SK-N-MC (cell line): ENCODE results near the gene CCDC102A.
"Not testable (repeated sequence)": the region's sequence is repeated elsewhere in the genome, so short reads cannot be mapped to it uniquely, and the experiment has no call there.

Experiments used
- DNase-seq: peaks from one replicate; pipeline ENCODE4 v3.0.0-alpha.2; 2011; ENCODE audit warnings: low read depth, low spot score
- H3K27ac ChIP-seq: fragments of 200-600 bp; sonication (generic); 2 replicates; pipeline ENCODE4 v1.5.1; 2016; ENCODE audit warnings: mixed run types
- H3K36me3 ChIP-seq: fragments of 200-600 bp; sonication (generic); 2 replicates; pipeline ENCODE4 v1.6.1; 2017; ENCODE audit warnings: antibody characterized with exemption, low read length, mixed read lengths; ENCODE audit not compliant: insufficient read depth
- H3K4me3 ChIP-seq: fragments of 200-600 bp; sonication (generic); 2 replicates; pipeline ENCODE4 v1.5.1; 2016
- H3K9ac ChIP-seq: fragments of 200-600 bp; sonication (generic); 2 replicates; pipeline ENCODE4 v1.8.0; 2017; ENCODE audit warnings: mixed run types, mixed read lengths; ENCODE audit not compliant: insufficient read length
- H3K9me3 ChIP-seq: fragments of 200-600 bp; sonication (generic); 2 replicates; pipeline ENCODE4 v1.6.1; 2017; ENCODE audit warnings: low read depth, mild to moderate bottlenecking, antibody characterized with exemption, low read length, moderate library complexity, mixed read lengths
- EZH2 ChIP-seq: fragments of 200-600 bp; sonication (generic); IDR thresholded peaks from one replicate; pipeline ENCODE4 v1.6.1; 2017; ENCODE audit warnings: antibody characterized with exemption
- FOXP2 ChIP-seq: optimal IDR thresholded peaks from 2 replicates; pipeline ENCODE3; 2011; ENCODE audit warnings: mild to moderate bottlenecking, moderate library complexity; ENCODE audit not compliant: insufficient read depth; ENCODE audit errors: extremely low read length, control extremely low read depth
- POLR2AphosphoS5 ChIP-seq: IDR thresholded peaks from 2 replicates; pipeline ENCODE4 v1.6.1; 2012; ENCODE audit warnings: mild to moderate bottlenecking, low read depth, low read length, borderline replicate concordance

The CCDC102A gene

DNA sequence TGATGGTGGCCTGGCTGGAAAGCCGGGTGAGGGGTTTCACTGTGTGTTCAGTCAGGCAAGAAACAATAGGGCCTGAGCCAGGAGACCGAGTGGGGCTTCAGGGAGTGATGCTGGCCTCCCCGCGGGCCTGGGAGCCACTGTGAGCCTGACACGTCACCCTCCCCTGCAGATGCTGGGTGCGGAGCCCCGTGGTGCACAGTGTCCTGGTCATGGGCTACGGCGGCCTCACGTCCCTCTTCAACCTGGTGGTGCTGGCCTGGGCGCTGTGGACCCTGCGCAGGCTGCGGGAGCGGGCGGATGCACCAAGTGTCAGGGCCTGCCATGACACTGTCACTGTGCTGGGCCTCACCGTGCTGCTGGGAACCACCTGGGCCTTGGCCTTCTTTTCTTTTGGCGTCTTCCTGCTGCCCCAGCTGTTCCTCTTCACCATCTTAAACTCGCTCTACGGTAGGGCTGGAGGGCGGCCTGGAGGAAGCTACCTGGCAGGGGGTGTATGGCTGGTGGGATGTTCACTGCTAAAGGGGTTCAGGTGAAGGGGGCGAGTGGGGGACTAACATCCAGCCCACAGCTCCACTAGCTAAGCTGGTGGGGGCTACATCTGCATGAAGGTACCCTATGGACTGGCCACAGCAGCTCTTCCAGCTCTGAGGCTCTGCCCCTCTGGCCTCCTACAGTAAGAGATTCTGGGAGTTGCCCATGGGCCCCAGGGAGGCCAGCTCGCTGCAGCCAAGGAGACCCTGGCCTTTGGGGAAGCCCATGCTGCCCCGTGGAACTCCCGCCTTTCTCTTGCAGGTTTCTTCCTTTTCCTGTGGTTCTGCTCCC lies 38.5 kb upstream of the CCDC102A start:
- Histone ChIP-seq H3K9me3 (no peaks in the 10 kb centered on the region), H3K27ac (no peak overlapping the region), H3K9ac (no peak overlapping the region), H3K36me3 (no peaks in the 10 kb centered on the region), H3K4me3 (no peak overlapping the region)
- no peak for TF ChIP-seq EZH2
- TF ChIP-seq POLR2AphosphoS5 = no peak
- no peak for TF ChIP-seq FOXP2
- DNase-seq = no peak

DNA sequence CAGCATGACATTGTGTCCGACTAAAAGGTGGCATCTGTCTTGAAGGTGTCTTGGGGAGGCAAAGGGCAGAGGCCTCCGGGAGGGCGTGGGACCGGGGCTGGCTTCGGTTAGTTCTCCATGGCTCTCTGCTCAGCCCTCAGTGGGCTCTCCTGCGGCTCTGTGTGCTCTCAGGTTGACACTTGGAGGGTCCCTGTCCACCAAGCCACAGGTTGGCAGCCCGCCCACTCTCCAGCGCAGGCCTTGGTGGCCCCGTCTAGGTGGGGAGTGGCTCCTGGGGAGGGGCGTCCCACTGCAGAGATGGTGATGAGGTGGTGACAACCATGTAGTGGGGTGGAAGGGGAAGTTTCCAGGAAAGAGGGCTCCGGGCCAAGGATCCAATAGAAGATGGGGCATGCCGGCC lies 37.7 kb upstream of the CCDC102A start:
- no peak overlapping the region for H3K4me3 ChIP-seq
- TF ChIP-seq POLR2AphosphoS5 (no peak), FOXP2 (no peak), EZH2 (no peak)
- no peak overlapping the region for H3K9ac ChIP-seq
- no peak overlapping the region for H3K27ac ChIP-seq
- no peak for DNase-seq
- no peaks in the 10 kb centered on the region for H3K36me3 ChIP-seq
- no peaks in the 10 kb centered on the region for H3K9me3 ChIP-seq

DNA sequence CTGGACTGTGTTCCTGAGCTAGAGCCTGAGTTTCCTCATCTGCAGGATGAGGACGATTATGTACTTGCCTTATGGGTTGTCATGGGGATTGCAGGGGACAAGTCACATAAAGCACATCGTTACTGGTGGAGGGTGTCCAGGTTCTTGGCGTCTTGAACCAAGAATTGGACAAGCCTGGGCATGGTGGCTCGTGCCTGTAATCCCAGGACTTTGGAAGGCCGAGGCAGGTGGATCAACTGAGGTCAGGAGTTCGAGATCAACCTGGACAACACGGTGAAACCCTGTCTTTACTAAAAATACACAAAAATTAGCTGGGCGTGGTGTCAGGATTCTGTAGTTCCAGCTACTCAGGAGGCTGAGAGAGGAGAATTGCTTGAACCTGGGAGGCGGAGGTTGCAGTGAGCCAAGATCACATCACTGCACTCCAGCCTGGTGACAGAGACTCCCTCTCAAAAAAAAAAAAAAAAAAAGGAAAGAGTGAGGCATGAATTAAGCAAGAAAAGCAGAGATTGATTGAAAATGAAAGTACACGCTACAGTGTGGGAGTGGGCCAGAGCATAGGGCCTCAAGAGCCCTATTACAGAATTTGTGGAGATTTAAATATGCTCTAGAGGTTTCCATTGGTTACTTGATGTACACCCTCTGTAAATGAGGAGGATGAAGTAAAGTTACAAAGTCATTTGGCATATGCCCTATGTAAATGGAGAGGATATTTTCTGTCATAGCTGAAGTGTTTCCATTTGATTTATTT lies 36.8 kb upstream of the CCDC102A start:
- H3K9ac ChIP-seq = no peak overlapping the region
- no peak for DNase-seq

DNA sequence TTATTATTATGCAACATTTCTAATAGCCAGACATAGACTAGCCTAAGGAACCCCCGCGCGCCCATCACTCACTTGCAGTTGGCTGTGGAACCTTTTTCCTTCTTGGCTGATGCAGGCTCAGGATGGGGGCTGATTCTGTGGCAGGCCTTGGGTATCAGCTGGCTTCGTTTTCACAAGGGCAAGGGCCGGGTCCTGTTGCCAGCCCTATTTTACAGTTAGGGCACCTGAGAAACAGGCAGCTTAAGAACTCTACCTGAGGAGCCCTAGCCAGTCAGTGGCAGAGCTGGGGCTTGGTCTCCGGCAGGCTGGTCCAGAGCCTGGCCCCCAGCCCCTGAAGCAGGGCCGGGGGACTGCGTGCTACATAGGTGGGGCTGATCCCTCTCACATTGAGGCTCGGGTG lies 34.7 kb upstream of the CCDC102A start:
- Histone ChIP-seq H3K9me3 (no peaks in the 10 kb centered on the region), H3K9ac (no peak overlapping the region), H3K27ac (no peak overlapping the region), H3K4me3 (no peak overlapping the region), H3K36me3 (no peaks in the 10 kb centered on the region)
- no peak for TF ChIP-seq POLR2AphosphoS5
- no peak for TF ChIP-seq FOXP2
- no peak for TF ChIP-seq EZH2
- DNase-seq = no peak

More for the DNA sequence above, 36.8 kb upstream of the CCDC102A start:
- Histone ChIP-seq H3K4me3 (no peak overlapping the region), H3K36me3 (no peaks in the 10 kb centered on the region), H3K9me3 (no peaks in the 10 kb centered on the region), H3K27ac (no peak overlapping the region)
- no peak for TF ChIP-seq FOXP2
- TF ChIP-seq POLR2AphosphoS5 = no peak

DNA sequence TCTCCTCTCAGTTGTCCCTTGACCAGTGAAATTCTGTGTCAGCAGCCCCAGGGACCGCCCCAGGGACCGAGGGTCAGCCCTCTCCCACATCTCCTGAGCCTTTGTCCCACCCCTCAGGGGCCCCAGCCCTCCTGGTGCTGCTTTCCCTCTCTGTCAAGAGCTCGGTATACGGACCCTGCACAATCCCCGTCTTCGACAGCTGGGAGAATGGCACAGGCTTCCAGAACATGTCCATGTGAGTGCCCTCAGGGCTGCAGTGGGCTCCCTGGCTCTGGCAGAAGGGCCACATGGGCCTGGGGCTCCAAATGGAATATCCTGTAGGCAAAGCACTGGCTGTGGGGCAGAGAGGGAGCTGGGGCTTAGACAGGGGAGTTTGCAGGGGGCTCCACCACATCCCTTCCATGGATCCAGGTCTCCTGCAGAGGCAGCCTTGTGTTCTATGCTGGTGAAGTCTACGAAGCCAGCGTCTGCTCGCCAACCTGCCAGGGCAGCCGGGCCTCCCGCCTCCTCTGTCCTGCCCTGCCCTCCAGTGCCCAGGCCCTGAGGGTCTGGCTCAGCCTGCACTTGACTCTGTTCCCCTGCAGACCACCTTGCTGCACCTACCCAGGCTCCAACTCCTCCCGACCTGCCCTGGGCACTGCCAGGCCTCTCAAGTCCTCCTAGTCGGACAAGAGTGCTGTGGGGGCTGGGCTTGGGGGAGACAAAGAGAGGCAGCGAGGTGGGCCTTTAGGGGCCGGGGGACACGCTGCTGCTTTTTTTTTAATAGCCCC lies 34.1 kb upstream of the CCDC102A start:
- TF ChIP-seq POLR2AphosphoS5 (no peak), FOXP2 (no peak), EZH2 (no peak)
- no peak for DNase-seq
- no peaks in the 10 kb centered on the region for H3K36me3 ChIP-seq
- H3K27ac ChIP-seq = no peak overlapping the region
- no peaks in the 10 kb centered on the region for H3K9me3 ChIP-seq
- no peak overlapping the region for H3K4me3 ChIP-seq
- no peak overlapping the region for H3K9ac ChIP-seq

DNA sequence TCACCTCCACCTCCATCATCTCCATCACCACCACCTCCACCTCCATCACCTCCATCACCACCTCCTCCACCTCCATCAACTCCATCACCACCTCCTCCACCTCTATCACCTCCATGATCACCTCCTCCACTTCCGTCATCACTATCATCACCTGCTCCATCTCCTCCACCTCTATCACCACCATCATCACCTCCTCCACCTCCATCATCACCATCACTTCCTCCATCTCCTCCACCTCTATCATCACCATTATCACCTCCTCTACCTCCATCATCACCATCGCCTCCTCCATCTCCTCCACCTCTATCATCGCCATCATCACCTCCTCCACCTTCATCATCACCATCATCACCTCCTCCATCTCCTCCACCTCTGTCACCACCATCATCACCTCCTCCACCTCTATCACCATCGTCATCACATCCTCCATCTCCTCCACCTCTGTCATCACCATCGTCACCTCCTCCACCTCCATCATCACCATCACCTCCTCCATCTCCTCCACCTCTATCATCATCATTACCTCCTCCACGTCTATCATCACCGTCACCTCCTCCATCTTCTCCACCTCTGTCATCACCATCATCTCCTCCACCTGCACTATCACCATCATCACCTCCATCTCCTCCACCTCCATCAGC lies 33.1 kb upstream of the CCDC102A start:
- H3K9ac ChIP-seq = no peak overlapping the region
- H3K36me3 ChIP-seq = no peaks in the 10 kb centered on the region
- no peaks in the 10 kb centered on the region for H3K9me3 ChIP-seq
- no peak overlapping the region for H3K27ac ChIP-seq
- no peak for TF ChIP-seq POLR2AphosphoS5
- no peak for TF ChIP-seq FOXP2
- no peak for TF ChIP-seq EZH2
- DNase-seq = no peak
- no peak overlapping the region for H3K4me3 ChIP-seq

DNA sequence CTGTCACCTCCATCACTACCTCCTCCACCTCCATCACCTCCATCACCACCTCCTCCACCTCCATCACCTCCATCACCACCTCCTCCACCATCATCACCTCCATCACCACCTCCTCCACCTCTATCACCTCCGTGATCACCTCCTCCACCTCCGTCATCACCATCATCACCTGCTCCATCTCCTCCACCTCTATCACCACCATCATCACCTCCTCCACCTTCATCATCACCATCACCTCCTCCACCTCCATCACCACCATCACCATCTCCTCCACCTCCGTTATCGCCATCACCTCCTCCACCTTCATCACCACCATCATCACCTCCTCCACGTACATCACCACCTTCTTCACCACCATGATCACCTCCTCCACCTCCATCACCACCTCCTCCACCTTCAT lies 32.4 kb upstream of the CCDC102A start:
- not testable (repeated sequence) for H3K36me3 ChIP-seq, H3K4me3 ChIP-seq, H3K9ac ChIP-seq, H3K9me3 ChIP-seq, H3K27ac ChIP-seq, DNase-seq

DNA sequence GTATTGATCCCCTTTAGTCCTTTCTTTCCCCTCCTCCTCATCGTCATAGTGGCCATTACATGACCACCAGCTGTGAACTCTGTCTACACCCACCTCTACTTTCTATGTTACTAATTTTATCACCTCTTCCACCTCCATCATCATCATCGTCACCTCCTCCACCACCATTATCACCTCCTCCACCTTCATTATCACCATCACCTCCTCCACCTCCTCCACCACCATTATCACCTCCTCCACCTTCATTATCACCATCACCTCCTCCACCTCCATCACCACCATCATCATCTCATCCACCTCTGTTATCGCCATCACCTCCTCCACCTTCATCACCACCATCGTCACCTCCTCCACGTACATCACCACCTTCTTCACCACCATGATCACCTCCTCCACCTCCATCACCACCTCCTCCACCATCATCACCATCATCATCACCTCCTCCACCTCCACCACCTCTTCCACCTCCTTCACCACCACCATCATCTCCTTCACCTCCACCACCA lies 31.9 kb upstream of the CCDC102A start:
- Histone ChIP-seq H3K36me3 (no peaks in the 10 kb centered on the region), H3K27ac (no peak overlapping the region), H3K9ac (no peak overlapping the region), H3K4me3 (no peak overlapping the region), H3K9me3 (no peaks in the 10 kb centered on the region)
- no peak for TF ChIP-seq FOXP2
- no peak for TF ChIP-seq POLR2AphosphoS5
- no peak for TF ChIP-seq EZH2
- no peak for DNase-seq
